HG03108 (cell line): ENCODE measurements around the gene SLC19A1.
"Not testable (repeated sequence)": the region's sequence is repeated elsewhere in the genome, so short reads cannot be mapped to it uniquely, and the experiment has no call there.

Experiments
- ATAC-seq: cut with Tn5 transposase; IDR thresholded peaks from one replicate; pipeline ENCODE4 v1.9.1; 2021; ENCODE audit warnings: moderate library complexity; ENCODE audit not compliant: unreplicated experiment

Gene SLC19A1

GRCh38 chr21:45576838-45577737 is 34.8 kb upstream of the SLC19A1 start:
- no peak for ATAC-seq

- no peak for ATAC-seq
These were observed 34.0 kb upstream of the SLC19A1 start for GRCh38 chr21:45575993-45576837.

GRCh38 chr21:45575304-45575992 is 33.2 kb upstream of the SLC19A1 start:
- no peak for ATAC-seq

GRCh38 chr21:45574691-45575090 is 32.5 kb upstream of the SLC19A1 start:
- no peak for ATAC-seq

GRCh38 chr21:45574081-45574501 is 31.9 kb upstream of the SLC19A1 start:
- ATAC-seq: no peak

- ATAC-seq: no peak
These were observed 31.3 kb upstream of the SLC19A1 start for GRCh38 chr21:45573452-45574035.

- no peak for ATAC-seq
These were observed 30.7 kb upstream of the SLC19A1 start for GRCh38 chr21:45572783-45573451.

GRCh38 chr21:45572231-45572630 is 30.0 kb upstream of the SLC19A1 start:
- ATAC-seq: no peak

GRCh38 chr21:45571641-45572040 is 29.4 kb upstream of the SLC19A1 start:
- no peak for ATAC-seq

- no peak for ATAC-seq
These were observed 28.8 kb upstream of the SLC19A1 start for GRCh38 chr21:45570826-45571601.

- ATAC-seq: no peak
These were observed 27.8 kb upstream of the SLC19A1 start for GRCh38 chr21:45570071-45570470.

GRCh38 chr21:45568383-45568782 is 26.1 kb upstream of the SLC19A1 start:
- no peak for ATAC-seq

- ATAC-seq: not testable (repeated sequence)
These were observed 21.9 kb upstream of the SLC19A1 start for GRCh38 chr21:45564137-45564536.

- no peak for ATAC-seq
These were observed 20.7 kb upstream of the SLC19A1 start for GRCh38 chr21:45562965-45563364.

- ATAC-seq: no peak
These were observed 20.2 kb upstream of the SLC19A1 start for GRCh38 chr21:45562402-45562801.

- not testable (repeated sequence) for ATAC-seq
These were observed 19.0 kb upstream of the SLC19A1 start for GRCh38 chr21:45561241-45561640.

GRCh38 chr21:45560106-45561021 is 18.1 kb upstream of the SLC19A1 start:
- no peak for ATAC-seq
